K562 (cell line): ENCODE measurements around the gene ATP6V0E1. TPM values are rescaled to one million over a fixed set of nuclear protein-coding genes. Genes with fewer than 3 reads are reported as not detected.

Experiments
- ATAC-seq: fragments of 200-7000 bp; cut with Tn5 transposase; 3 replicates; pipeline ENCODE4 v1.9.1; 2020; ENCODE audit warnings: moderate library complexity
- BruUV-seq: library from RNA; stranded (reverse); fragments of 400-500 nt; replicated peaks from 2 replicates; lab custom pipeline; 2021; lab: Mats Ljungman, UMichigan
- CTCF ChIA-PET: fragments of 300-600 bp; formaldehyde crosslinking; extraction: SDS; loops from one replicate; lab custom pipeline; 2021; ENCODE audit warnings: low intra/inter-chr PET ratio; lab: Yijun Ruan, JAX
- POLR2A ChIA-PET: fragments of 300-600, 350-650 bp; sonication (Branson Sonifier 250); formaldehyde crosslinking; extraction: SDS; loops from one replicate; lab custom pipeline; 2021; ENCODE audit warnings: antibody characterized with exemption, inconsistent platforms; lab: Yijun Ruan, JAX
- DNase-seq, 4 experiments: peaks; one replicate each; pipeline versions ENCODE4 v3.0.0 to v3.0.0-alpha.2; 2011 to 2018; ENCODE audit warnings: low spot score in 3 of 4, mixed read lengths in 3 of 4; ENCODE audit errors: extremely low read depth in 1 of 4
- FAIRE-seq: peaks from 2 replicates; lab custom pipeline; 2011; peaks lifted over from hg19 to GRCh38; lab: Jason Lieb, UNC
- H2AFZ ChIP-seq: 2 replicates; pipeline ENCODE4 v1.6.0; 2011; ENCODE audit warnings: low read depth, low read length, control low read depth, inconsistent platforms
- H3K27ac ChIP-seq: fragments of 200-600 bp; 3 replicates; pipeline ENCODE4 v1.8.0; 2011; ENCODE audit warnings: low read depth, mild to moderate bottlenecking, control low read depth, inconsistent platforms, low read length, moderate library complexity, mixed read lengths; ENCODE audit errors: extremely low read depth
- H3K27me3 ChIP-seq, 2 experiments: fragments of 300-600 bp in 1 of 2; 2 replicates in 1 of 2; 3 replicates in 1 of 2; pipeline versions ENCODE4 v1.6.0 to v1.8.0; 2011; ENCODE audit warnings: inconsistent platforms in 2 of 2, low read length in 2 of 2, mild to moderate bottlenecking in 1 of 2, mixed read lengths in 1 of 2, moderate library complexity in 1 of 2; ENCODE audit not compliant: control insufficient read depth in 2 of 2, insufficient read depth in 2 of 2
- H3K36me3 ChIP-seq: fragments of 300-600 bp; 3 replicates; pipeline ENCODE4 v1.8.0; 2011; ENCODE audit warnings: mild to moderate bottlenecking, low read length, inconsistent platforms; ENCODE audit not compliant: control insufficient read depth, insufficient read depth
- H3K4me1 ChIP-seq, 2 experiments: fragments of 200-600 bp in 1 of 2; replicated peaks in 1 of 2; 2 replicates in 1 of 2; 3 replicates in 1 of 2; pipeline versions ENCODE4 v1.5.1 to v1.8.0; 2011; ENCODE audit warnings: inconsistent platforms in 2 of 2, low read length in 2 of 2, mild to moderate bottlenecking in 1 of 2, mixed read lengths in 1 of 2, moderate library complexity in 1 of 2; ENCODE audit not compliant: control insufficient read depth in 2 of 2, insufficient read depth in 2 of 2
- H3K4me2 ChIP-seq: 2 replicates; pipeline ENCODE4 v1.6.1; 2011; ENCODE audit warnings: low read length, control low read depth, inconsistent platforms, mixed read lengths; ENCODE audit not compliant: insufficient read depth
- H3K4me3 ChIP-seq: fragments of 200-600 bp; sonication (generic), shearing (Covaris generic); 2 replicates; pipeline ENCODE4 v1.5.1; 2016; ENCODE audit warnings: control low read depth, inconsistent platforms
- H3K79me2 ChIP-seq: fragments of 200-600 bp; 3 replicates; pipeline ENCODE4 v1.8.0; 2011; ENCODE audit warnings: low read length, inconsistent platforms; ENCODE audit not compliant: control insufficient read depth, insufficient read depth
- H3K9ac ChIP-seq, 2 experiments: 2 replicates each; pipeline versions ENCODE4 v1.6.0 to v1.6.1; 2011; ENCODE audit warnings: low read depth in 2 of 2, low read length in 2 of 2, control low read depth in 1 of 2, inconsistent platforms in 1 of 2, mild to moderate bottlenecking in 1 of 2, mixed read lengths in 1 of 2; ENCODE audit not compliant: insufficient read depth in 1 of 2
- H3K9me1 ChIP-seq: one replicate; pipeline ENCODE4 v1.6.0; 2011; ENCODE audit warnings: inconsistent platforms, mild to moderate bottlenecking, low read length, moderate library complexity; ENCODE audit not compliant: control insufficient read depth, insufficient read depth
- H3K9me3 ChIP-seq: replicated peaks from 2 replicates; pipeline ENCODE4 v1.5.1; 2011; ENCODE audit warnings: low read depth, low read length, inconsistent platforms; ENCODE audit not compliant: control insufficient read depth, insufficient read depth
- H4K20me1 ChIP-seq: replicated peaks from 2 replicates; pipeline ENCODE4 v1.6.1; 2011; ENCODE audit warnings: low read length, inconsistent platforms, mixed read lengths; ENCODE audit not compliant: control insufficient read depth, insufficient read depth
- BHLHE40 ChIP-seq: IDR thresholded peaks from 2 replicates; pipeline ENCODE4 v1.6.1; 2011; ENCODE audit warnings: low read length, improper control_type of control experiment
- GTF2F1 ChIP-seq: IDR thresholded peaks from 2 replicates; pipeline ENCODE4 v1.6.1; 2011; ENCODE audit warnings: low read depth, low read length, improper control_type of control experiment
- NBN ChIP-seq: fragments of 450-650 bp; IDR thresholded peaks from 2 replicates; pipeline ENCODE4 v1.6.1; 2016; ENCODE audit warnings: low read depth, mild to moderate bottlenecking
- RFX5 ChIP-seq: IDR thresholded peaks from 2 replicates; pipeline ENCODE4 v1.6.1; 2011; ENCODE audit warnings: low read depth, mild to moderate bottlenecking, improper control_type of control experiment, low read length
- SETDB1 ChIP-seq: IDR thresholded peaks from one replicate; pipeline ENCODE4 v1.6.1; 2012; ENCODE audit warnings: low read length, control low read depth, inconsistent platforms
- SIRT6 ChIP-seq: IDR thresholded peaks from one replicate; pipeline ENCODE4 v1.6.1; 2012; ENCODE audit warnings: low read depth, mild to moderate bottlenecking, control low read depth, inconsistent platforms, low read length, moderate library complexity
- ZNF282 ChIP-seq: sonication (generic); formaldehyde crosslinking; IDR thresholded peaks from 2 replicates; pipeline ENCODE4 v1.8.1; 2023; ENCODE audit warnings: missing genetic modification reagents
- WGBS: fragments of 100-300 bp; shearing (Covaris generic); methylation state at CpG from one replicate; pipeline ENCODE4 v1.1.6; 2016; ENCODE audit warnings: low coverage, mixed read lengths; ENCODE audit not compliant: insufficient coverage; ENCODE audit errors: missing lambda C conversion rate; 5-methylcytosine and 5-hydroxymethylcytosine counted together
- in situ Hi-C: fragments of 300-500 bp; cut with MboI; formaldehyde crosslinking; loops from 4 replicates; pipeline ENCODE4 v1.15.0; 2018; ENCODE audit warnings: inconsistent platforms, mixed read lengths
- intact Hi-C: fragments of 100-400 bp; cut with micrococcal nuclease; formaldehyde crosslinking; loops from 2 replicates; pipeline ENCODE4 v1.14.2; 2022
- polyA plus RNA-seq, 8 experiments: library from polyadenylated mRNA; depleted of rRNA in 4 of 8; stranded (reverse) in 5 of 8; unstranded in 3 of 8; fragments of >200 nt; fragmentation: Nextera tagmentation in 2 of 8; fragmentation: Illumina TruSeq in 1 of 8; extraction: Ambion mirVana in 2 of 8; extraction: Trizol in 1 of 8; gene quantifications; 2 replicates each; pipeline versions ENCODE4 v1.2.1 to v1.2.3, GENCODE V29; 2011 to 2014; ENCODE audit warnings: inconsistent platforms in 1 of 8, missing spikeins in 1 of 8
- total RNA-seq, 7 experiments: library from RNA; depleted of rRNA in 6 of 7; stranded (reverse); fragments of >200 nt in 6 of 7; fragmentation: Illumina TruSeq in 2 of 7; extraction: Trizol in 2 of 7; gene quantifications; 2 replicates each; pipeline versions ENCODE4 v1.2.1 to v1.2.3, GENCODE V29; 2011 to 2021; ENCODE audit warnings: low replicate concordance in 1 of 7
- TF ChIP-seq, protein P1 (sequence below): IDR thresholded peaks from 2 replicates; pipeline ENCODE4 v1.6.1; 2012; ENCODE audit warnings: low read depth, low read length, improper control_type of control experiment, borderline replicate concordance

ATP6V0E1 gene
- total and polyA plus RNA-seq, 9 of the 15 experiments (the other 6 are each of a cell fraction or from before 2014, with no cell fraction given): 63.8 to 395 (median 112) TPM

DNA sequence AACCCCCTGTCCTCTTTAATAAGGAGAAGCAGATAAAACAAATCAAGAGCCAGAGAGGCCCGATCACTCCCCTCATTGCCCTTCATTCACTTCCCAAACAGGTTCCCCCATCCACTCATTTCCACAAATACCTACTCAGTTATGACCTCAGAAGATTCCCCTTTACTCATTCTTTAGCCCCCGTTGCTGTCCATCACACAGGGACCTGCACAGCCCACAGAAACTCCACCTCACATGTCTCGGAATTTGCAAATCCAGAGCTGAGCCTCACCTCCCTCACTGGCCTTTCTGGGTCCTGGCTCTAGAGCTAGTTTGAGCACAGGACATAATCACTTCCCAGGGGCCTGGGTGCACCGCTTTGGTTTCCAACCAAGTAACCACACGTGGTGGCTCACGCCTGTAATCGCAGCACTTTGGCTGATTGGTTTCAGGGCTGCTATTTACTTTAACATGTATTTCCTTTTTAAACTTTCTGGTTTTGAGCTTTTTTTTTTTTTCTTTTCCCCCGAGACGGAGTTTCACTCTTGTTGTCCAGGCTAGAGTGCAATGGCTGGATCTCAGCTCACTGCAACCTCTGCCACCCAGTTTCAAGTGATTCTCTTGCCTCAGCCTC lies 17.8 kb downstream of the ATP6V0E1 start:
- ChIA-PET CTCF (no interaction called here), POLR2A (interaction anchor here (0.6 to 1.1 kb wide), 3 partner anchors 10 to 24 kb away, joined by 3 to 4 read pairs (median 3); no protein-coding TSS in a partner anchor)
- in situ Hi-C loops: no loop called here
- Histone ChIP-seq H3K27ac (no peak overlapping the region), H3K36me3 (peaks cover 47% of the 10 kb centered on the region; the same call in 2 of the 3 replicates), H3K4me2 (no peak overlapping the region), H3K9me3 (no peaks in the 10 kb centered on the region), H3K4me1 (peaks cover 2 to 3% of the 10 kb centered on the region in 2 experiments; a peak in 3 of 5 replicates), H2AFZ (no peak overlapping the region), H3K9ac (no peak overlapping the region), H3K9me1 (no peaks in the 10 kb centered on the region), H4K20me1 (peaks cover 22% of the 10 kb centered on the region), H3K4me3 (no peak overlapping the region), H3K27me3 (no peaks in the 10 kb centered on the region), H3K79me2 (peaks cover 77% of the 10 kb centered on the region)
- DNase-seq (no peak), FAIRE-seq (no peak), ATAC-seq (no peak)
- BruUV-seq: no TSS peak
- TF ChIP-seq GTF2F1 (no peak), BHLHE40 (no peak)
- WGBS: 84% methylated on average over 9 of the region's 9 CpGs
- intact Hi-C loops: no loop called here

DNA sequence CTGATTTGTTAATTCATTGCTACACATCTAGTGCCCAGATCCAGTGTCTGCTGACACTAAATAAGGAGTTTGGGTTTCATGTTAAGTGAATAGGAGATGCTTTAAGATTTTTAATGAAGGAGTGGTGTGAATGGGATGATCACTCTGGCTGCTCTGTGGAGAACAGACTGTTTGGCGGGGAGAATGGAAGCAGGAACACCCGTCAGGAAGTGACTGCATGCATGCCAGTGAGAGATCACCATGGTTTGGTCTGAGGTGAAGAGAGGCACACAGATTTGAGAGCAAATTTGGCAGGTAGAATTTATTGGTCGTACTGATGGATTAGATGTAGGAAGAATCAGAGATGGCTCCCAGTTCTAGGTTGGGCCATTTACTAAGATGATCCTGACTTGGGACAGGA lies 19.8 kb downstream of the ATP6V0E1 start:
- no peaks in the 10 kb centered on the region for H3K9me3 ChIP-seq
- in situ Hi-C loops: no loop called here
- intact Hi-C loops: no loop called here
- H2AFZ ChIP-seq: no peak overlapping the region
- no peak overlapping the region for H3K27ac ChIP-seq
- ChIA-PET CTCF (interaction anchor here (0.8 kb wide), 1 partner anchor 141 kb away, joined by 4 read pairs; the partner anchor contains the start of gene BNIP1), POLR2A (no interaction called here)
- FAIRE-seq (no peak), ATAC-seq (no peak), DNase-seq (no peak)
- WGBS: 87% methylated on average over 3 of the region's 3 CpGs
- no peak overlapping the region for H3K9ac ChIP-seq
- BruUV-seq: no TSS peak
- peaks cover 26% of the 10 kb centered on the region for H4K20me1 ChIP-seq
- no peak overlapping the region for H3K4me2 ChIP-seq
- H3K4me1 ChIP-seq: peaks cover 9 to 13% of the 10 kb centered on the region in 2 experiments; a peak in 4 of 5 replicates
- H3K36me3 ChIP-seq: peaks cover 30% of the 10 kb centered on the region; the same call in 2 of the 3 replicates
- no peak for TF ChIP-seq SIRT6
- no peak for TF ChIP-seq RFX5
- TF ChIP-seq, protein P1, sequence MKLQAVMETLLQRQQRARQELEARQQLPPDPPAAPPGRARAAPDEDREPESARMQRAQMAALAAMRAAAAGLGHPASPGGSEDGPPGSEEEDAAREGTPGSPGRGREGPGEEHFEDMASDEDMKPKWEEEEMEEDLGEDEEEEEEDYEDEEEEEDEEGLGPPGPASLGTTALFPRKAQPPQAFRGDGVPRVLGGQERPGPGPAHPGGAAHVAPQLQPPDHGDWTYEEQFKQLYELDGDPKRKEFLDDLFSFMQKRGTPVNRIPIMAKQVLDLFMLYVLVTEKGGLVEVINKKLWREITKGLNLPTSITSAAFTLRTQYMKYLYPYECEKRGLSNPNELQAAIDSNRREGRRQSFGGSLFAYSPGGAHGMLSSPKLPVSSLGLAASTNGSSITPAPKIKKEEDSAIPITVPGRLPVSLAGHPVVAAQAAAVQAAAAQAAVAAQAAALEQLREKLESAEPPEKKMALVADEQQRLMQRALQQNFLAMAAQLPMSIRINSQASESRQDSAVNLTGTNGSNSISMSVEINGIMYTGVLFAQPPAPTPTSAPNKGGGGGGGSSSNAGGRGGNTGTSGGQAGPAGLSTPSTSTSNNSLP: no peak
- no peak for TF ChIP-seq SETDB1
- no peak for TF ChIP-seq NBN
- no peak for TF ChIP-seq ZNF282 (CRISPR knock-in tag)
- H3K79me2 ChIP-seq: peaks cover 97% of the 10 kb centered on the region
- H3K4me3 ChIP-seq: no peak overlapping the region
- no peaks in the 10 kb centered on the region for H3K27me3 ChIP-seq
- H3K9me1 ChIP-seq: no peaks in the 10 kb centered on the region
